DMS53 treated with DMSO at 0.1 percent for 48 hours (cell line): ENCODE measurements around the gene DPAGT1.
"Not testable (repeated sequence)": the region's sequence is repeated elsewhere in the genome, so short reads cannot be mapped to it uniquely, and the experiment has no call there.

Source experiments
- DNase-seq: peaks from one replicate; lab custom pipeline; 2025; ENCODE audit not compliant: unreplicated experiment; lab: John Stamatoyannopoulos, UW

DPAGT1 gene

DNA sequence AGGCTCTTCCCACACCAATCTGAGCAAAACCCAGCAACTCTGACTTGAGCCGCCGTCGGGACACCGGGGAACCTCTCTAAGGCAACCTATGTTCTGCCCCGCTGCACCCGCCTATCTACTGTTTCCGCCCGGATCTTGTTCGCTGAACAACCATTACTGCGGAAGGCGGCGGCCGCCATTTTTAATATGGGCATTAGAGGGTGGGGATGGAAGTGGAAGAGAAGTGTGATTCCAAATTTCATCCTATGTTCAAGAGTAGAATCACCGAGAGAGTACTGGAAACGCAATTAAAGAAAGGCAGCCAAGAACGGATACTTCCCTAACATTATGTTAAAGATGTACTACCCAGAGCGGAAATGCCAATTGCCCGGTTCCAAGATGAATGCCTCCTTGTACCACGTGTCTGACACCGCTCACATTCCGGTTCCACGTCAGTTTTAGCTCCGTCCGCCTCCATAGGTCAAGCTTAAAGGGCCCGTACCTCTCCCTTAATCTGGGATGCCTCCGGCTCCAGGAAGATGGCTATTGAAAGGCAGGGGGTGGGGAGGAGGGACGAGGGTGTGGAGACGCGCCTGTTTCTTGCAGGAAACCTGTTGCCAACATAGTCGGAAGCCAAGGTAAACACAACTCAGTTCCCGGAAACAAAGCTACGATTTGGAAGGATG lies at the start of gene DPAGT1:
DPAGT1 (minus strand) TSS at position 95 of the 665 bp plus-strand sequence. CDS start 198 bp downstream, outside the sequence.
- peak; percentile 95 for DNase-seq

DNA sequence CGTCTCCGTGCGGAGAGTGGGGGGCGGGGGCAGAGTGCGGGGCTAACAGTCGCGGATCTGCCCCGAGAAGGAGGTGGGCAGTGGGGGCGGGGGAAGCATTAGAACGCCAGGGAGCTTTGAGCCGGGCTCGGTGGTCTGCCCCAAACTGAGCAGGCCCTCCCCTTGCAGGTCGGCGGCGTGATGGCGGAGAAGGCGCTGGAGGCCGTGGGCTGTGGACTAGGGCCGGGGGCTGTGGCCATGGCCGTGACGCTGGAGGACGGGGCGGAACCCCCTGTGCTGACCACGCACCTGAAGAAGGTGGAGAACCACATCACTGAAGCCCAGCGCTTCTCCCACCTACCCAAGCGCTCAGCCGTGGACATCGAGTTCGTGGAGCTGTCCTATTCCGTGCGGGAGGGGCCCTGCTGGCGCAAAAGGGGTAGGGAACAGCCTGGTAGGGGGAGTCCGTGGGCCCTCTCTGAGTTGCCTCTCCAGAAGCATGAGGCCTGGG lies 48.2 kb upstream of the DPAGT1 start:
- DNase-seq = no peak

DNA sequence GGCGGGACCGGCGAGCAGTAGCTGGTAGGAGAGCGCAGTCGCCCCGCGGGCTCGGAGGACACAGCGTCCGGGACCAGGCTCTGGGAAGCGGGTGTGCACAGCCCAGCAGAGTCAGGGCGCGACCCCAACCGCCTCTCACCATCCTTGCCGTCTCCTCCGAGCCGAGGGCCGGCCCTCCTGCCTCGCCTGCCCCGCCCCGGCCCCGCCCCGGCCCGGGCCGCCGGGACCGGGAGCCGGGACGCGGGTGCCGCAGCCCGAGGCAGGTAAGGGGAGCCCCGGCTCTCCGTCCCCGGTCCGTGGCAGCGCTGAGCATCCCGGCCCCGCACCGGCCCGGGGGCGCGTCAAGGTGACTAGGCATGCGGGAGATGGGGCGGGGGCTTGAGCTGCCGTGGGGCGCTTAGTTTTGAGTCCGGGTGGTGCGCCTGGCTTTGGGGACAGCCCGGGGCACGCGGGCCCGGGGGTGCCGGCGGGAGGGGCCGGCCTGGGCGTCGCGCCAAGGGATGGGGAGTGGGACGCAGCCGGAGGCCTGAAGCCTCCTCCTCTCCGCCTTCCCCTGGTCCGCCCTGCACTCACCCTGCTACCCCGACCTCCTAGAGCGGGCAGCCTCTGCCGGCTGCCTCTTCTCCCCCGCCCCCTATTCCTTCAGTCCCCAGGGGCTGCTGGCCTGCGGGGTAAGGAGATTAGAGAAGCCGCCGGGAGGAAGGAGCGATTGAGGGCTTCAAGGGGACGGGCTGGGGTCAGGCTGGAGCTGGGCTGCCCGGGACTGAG lies 47.5 kb upstream of the DPAGT1 start, which contains the start of gene ABCG4:
ABCG4 (plus strand) TSS at position 35 of the 768 bp plus-strand sequence. CDS start 914 bp downstream, outside the sequence.
- DNase-seq = no peak

DNA sequence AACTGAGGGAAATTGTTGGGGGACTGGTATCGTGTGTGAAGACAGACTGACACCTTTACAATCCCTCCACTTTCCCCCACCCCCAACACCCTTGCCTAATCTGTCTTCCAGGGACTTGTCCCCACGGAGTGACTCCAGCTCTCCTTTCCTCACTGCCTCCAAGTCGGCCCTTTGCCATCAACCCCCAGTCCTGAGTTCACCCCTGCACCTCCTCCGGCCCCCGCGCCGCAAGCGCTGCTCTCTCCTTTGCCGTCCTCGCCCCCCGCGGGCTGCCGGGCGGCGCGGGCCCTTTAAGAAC lies 47.0 kb upstream of the DPAGT1 start:
- DNase-seq = no peak

DNA sequence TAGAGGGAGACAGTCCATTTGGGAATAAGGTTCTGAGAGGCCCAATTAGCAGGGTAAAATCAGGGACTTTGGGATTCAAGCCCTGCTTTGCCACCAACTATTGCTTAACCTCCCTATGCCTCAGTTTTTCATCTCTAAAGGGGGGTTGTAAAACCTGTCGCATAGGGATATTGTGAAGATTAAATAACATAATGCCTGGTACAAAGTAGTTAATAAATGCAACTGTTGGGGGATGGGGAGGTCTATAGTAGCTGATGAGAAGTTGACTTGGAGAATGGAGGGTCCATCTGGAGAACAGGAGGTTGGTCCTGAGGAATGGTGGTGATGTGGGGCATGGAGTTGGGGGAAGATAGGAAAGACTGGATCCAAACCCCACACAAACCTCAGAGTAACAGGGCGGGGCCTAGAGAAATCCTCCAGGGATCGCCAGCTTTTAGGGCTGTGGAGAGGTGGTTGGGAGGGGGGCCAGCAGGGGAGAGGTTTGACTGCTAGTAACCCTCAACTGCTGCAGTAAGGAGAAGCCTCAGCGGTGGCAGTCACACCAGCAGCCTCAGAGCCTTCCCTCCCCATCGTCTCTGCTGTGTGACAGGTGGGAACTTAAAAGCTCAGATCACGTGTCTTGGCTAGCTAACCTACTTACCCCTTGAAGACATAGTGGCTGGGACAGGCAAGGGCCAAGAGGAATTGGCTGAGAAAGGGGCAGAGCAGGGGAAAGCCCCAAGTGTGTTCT lies 46.1 kb upstream of the DPAGT1 start:
- no peak for DNase-seq

DNA sequence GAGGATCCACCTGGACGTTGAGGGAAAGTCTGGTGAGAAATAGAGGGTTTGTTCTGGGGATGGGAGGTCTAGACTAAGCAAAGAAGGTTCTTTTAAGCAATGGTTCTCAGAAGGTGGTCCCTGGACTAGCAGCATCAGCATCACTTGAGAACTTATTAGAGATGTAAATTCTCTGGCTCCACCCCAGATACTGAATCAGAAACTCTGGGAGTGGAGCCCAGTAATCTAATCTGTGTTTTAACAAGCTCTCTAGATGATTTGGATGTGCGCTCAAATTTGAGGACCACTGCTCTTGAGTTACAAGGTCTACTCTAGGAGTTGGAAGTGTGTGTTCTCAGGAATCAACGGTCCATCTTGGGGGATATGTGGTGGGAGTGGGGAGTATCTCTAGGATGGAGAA lies 43.9 kb upstream of the DPAGT1 start:
- no peak for DNase-seq

DNA sequence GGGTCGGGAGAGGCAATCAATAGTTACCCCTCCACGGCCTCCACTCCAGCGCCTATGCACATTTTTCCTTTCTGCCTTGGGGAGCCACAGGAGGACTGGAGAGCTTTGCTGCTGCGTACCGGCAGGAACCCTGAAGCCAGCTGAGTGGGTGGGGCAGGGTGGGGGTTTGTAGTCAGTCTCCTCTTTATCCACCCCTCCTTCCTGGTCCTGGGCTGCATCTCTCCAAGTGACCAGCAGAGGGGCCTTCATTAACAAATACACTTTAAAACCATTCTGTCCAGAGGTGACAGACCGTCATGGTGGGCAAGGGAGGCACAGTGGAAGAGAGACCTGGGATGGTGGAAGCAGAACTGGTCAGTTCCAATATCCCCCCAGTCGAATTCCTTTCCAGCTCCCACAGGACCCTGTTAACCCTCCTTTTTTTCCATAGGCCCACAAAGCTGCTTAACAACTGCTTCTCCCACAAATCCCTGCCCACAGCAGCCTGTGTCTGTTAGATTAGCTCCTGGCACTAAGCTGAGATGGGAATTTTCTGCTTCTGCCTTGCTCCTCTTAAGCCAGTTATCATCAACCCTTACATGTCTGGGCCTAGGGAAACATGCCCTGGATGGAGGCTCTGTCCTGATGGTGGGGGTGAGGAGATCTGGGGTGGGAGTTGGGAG lies 43.3 kb upstream of the DPAGT1 start:
- DNase-seq = peak; percentile 43

DNA sequence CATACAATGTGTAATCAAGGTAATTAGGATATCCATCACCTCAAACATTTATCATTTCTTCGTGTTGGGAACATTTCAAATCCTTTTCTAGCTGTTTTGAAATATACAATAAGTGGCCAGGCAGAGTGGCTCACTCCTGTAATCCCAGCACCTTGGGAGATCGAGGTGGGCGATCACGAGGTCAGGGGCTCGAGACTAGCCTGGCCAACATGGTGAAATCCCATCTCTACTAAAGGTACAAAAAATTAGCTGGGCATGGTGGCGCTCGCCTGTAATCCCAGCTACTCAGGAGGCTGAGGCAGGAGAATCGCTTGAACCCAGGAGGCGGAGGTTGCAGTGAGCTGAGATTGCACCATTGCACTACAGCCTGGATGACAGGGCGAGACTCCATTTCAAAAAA lies 37.6 kb upstream of the DPAGT1 start:
- not testable (repeated sequence) for DNase-seq

DNA sequence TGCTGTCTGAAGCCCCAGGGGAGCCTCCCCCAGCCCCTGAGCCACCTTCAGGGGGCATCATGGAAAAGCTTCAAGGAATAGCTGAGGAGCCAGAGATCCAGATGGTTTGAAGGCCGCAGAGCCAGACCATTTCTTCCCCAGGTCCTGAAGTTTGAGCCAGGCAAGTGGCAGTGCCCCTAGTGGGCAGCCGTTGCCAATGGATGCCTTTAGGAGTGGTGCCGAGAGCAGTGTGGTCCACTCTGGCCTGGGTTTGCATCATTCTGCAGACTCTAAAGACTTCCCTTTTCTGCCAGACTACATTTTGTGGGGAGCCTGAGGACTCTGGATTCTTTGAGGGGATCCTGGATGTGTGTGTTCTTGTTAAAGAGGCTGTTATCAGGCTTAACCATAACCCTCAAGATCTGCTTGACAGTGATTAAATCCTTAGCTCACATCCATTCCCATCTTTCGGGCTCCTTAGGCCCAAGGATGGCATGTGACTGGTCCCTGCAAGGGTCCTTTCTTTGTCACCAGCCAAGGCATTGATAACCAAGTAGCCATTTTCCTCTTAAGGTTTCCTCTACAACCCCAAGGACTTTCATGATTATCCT lies 32.8 kb upstream of the DPAGT1 start:
- DNase-seq = no peak

DNA sequence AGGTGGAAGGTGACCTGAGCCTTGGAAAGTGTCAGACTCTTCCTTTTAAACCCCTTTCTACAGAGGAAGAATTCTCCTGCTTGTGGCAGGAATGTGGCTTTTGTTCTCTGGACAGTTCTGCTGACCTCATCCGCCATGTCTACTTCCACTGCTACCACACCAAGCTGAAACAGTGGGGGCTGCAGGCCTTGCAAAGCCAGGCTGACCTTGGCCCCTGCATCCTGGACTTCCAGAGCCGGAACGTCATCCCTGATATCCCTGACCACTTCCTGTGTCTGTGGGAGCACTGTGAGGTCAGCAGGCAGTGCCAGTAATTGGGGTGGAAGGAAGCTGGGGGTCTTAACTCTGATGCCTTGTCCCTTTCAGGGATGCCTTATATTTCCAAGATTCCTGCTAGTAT lies 29.0 kb upstream of the DPAGT1 start:
- no peak for DNase-seq

DNA sequence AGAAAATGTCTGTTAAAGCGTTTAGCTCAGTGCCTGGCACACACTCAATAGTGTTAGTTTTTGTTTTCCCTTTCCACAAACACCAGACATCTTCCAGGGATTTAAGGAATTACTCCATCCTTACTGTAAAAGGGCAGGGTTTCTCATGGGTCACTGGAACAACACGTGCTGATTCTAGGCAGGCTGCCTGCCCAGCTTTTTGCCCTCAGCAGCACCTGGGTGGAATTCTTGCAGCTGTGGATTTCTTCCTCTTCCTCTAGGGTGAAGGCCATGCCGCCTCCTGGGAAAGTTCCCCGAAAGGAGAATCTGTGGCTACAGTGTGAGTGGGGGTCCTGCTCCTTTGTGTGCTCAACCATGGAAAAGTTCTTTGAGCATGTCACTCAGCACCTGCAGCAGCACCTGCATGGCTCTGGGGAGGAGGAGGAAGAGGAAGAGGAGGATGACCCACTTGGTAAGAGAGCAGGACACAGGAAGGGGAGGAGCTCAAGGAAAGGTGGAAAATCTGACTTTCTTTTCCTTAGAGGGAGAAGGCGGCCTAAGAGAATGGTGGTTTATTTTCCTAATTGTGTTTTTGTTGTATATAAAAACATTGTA lies 25.1 kb upstream of the DPAGT1 start:
- no peak for DNase-seq

DNA sequence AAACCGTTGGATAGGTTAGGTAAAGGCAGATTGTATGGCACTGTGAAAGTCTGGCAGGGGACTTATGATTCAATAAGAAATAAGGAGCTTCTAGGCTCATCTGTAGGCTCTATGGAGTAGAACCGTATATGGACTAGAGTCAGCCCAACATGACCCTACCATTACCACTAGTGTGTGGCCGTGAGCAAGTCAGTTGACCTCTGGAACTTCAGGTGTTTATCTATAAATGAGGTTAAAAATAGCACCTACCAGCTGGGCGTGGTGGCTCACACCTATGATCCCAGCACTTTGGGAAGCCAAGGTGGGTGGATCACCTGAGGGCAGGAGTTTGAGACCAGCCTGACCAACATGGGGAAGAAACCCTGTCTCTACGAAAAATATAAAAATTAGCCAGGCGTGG lies 24.2 kb upstream of the DPAGT1 start:
- DNase-seq = no peak

DNA sequence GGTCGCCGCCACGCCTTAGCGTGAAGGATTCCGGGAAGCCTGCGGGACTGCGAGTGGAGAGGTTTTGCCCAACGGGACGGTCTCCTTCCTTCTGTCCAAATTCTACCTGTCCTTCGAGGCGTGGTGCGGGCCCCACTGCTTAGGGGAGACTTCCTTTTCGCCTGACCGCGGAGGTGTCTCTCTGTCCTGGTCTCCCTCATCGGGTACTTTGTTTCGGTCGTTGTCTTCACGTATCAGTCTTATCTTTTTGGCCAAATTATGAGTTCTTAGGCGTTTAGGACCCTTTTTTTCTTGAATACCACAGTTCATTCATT lies 20.1 kb upstream of the DPAGT1 start:
- no peak for DNase-seq

DNA sequence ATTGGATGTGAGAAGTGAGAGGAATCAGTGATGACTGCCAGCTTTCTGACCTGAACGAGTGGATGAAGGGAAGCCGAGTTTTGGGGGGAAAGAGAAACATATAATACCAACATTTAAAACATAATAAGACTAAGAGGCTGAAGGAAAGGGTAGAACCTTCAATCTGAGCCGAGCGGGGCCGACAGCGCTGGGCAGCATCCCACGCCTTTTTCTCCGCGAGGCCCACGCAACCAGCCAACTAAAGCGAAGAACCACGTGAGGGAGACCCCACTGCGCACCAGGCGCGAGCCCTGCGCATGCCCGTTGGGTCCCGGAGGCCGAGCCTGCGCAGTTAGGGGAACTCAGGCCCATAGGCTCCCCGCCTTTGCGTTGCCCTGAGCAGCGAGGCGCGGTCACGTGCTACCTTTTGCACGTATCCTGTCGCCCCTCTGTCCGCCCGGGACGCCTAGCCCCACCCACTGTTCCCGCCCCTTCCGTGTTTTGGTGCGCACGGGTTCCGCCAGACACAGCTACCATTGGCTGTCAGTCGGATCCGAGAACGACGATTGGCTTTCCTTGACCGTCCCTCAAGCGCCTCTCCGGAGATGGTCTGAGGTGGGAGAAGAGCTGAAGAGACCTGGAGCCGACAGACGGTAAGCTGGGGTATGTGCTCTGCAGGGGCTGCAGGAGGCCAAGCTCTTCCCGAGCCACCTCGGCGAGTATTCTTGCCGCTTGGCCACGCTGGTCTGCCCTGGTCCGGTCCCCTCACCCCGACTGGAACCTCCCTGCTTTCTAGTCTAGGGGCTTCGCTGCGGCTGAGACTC lies 19.6 kb upstream of the DPAGT1 start, which contains the start of gene HINFP:
HINFP (plus strand) TSS at position 573 of the 803 bp plus-strand sequence. CDS start 5,365 bp downstream, outside the sequence.
- DNase-seq = peak; percentile 98

DNA sequence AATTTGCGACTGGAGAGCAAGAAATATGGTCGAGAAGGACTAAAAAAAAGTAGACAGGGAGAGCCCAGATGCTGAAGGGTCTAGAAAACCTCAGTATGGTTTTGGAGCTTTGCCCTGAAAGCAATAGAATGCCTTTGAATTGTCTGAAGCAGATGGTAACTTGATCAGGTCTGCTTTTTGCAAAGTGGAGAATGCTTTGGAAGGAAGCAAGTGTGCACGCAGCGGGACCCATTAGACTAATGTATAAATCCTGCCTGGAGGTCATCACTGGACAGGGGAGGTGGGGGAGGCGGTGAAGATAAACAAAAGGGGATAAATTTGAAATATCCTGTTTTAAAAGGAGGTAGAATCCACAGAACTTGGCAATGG lies 19.0 kb upstream of the DPAGT1 start:
- DNase-seq = no peak

DNA sequence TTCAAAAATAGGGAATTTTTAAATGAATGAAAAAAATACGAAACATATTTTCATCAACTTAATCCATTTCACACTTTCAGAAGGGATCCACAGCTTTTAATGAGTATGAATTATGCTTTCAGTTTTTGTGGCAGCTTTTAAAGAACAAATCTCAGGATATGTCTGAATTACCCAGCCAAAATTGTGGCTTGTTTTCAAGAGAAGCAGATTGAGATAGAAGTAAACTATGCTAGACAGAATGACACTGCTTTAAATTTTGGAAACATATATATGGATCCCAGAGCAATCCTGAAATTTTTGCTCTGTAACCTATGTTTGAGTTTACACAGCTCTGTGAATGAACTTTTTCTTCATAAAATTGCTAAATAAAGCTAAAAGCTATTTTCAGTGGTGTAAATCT lies 17.3 kb upstream of the DPAGT1 start:
- no peak for DNase-seq

DNA sequence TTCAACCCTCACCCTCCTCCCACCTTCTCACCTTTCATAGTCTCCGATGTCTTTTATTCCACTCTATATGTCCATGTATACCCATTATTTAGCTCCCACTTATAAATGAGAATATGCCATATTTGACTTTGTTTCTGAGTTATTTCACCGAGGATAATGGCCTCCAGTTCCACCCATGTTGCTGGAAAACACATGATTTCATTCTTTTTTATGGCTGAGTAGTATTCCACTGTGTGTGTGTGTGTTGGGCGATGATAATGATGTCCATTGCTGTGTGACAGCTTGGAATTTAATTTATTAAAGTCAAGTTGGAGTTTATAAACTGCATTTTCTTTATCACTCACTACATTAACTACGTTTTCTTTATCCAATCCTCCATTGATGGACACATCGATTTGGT lies 16.6 kb upstream of the DPAGT1 start:
- DNase-seq = no peak

DNA sequence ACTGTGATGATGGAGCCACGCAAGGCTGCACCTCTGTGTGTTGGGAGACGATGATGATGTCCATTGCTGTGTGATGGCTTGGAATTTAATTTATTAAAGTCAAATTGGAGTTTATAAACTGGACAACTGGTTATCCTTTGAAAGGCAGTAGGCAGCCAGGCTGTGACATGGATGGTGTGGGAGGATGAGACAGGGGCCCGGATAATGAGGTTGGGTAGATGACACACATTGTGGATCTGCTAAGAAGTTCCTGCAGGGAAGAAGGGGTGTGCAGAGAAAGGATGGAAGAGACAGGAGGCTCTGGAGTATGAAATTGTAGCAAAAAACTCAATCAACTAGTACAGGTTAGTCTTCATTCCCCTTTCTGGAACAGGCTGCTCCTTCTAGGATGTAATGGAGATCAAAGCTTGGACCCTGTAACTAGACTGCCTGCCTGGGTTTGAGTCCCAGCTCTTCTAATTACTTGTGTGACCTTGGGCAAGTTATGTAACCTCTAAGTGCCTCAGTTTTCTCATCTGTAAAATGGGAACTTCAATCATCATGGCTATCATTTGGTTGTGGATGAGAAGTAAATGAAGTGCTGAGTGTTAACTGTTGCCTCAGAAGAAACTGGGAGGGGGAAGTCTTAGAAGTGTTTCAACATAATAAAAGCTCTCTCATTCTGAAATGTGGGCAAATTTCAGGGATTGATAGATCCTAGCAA lies 15.5 kb upstream of the DPAGT1 start:
- DNase-seq = no peak

DNA sequence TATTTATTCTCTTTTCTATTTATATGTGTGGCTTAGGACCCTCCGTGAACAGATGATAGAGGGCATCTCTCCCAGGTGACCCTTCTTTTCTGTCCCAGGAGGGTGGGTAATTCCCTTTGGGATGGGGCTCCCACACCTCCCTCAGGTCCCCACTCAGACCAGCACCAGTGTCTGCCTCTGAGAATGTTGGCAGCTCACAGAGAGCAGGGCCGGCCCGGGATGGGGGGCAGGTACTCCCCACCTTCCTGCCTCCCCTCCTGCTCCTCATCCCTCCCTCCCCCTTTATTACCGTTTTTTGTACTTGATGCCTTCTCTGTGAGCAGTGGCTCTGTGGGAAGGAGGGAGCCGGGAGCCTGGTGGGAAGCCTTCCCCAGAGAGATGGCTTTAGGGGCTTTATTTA lies 14.9 kb upstream of the DPAGT1 start:
- no peak for DNase-seq
